ENCODE measurements around the gene PTP4A2. TPM values are rescaled to one million over a fixed set of nuclear protein-coding genes. Genes with fewer than 3 reads are reported as not detected.

PTP4A2 gene
- total and polyA plus RNA-seq, 2 of the 13 experiments (the other 11 are each of a cell fraction or from before 2014, with no cell fraction given), result 173 to 225 TPM

DNA sequence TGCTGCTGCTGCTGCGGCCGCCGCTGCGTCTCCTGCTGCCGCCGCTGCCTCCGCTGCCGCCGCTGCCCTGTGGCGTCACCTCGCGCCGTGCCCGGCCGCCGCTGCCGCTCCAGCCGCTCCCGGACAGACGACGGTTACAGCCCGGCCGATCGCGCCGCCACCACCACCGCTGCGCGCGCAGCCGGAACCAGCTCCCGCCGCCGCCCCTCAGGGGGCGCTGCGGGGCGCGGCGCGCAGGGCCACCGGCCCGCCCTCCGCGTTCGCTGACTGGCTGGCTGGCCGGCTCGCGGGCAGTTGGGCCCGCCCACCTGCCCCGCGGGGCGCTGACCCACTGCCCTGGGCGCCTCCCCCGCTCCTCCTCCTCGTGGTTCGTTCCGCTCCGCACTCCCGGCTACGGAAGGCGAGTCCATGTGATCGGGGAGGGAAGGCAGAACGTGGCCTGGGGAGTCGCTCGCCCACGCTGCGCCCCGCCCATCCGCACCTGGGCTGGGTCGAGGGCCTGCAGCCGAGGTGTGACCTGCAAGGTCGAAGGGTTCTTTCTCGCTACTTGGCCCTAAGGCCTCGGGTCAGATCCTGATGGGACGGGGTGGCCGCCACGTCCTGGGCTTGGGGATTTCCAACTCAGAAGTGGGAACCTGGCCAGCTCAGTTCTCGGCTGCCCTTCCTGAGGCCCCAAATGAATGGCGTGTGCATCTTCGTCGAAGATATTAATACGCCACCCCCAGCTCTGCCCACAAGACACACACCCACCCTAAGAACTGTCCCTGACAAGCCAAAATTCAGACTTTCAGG lies at the start of gene PTP4A2 (continued):
- TF ChIP-seq, protein P1, sequence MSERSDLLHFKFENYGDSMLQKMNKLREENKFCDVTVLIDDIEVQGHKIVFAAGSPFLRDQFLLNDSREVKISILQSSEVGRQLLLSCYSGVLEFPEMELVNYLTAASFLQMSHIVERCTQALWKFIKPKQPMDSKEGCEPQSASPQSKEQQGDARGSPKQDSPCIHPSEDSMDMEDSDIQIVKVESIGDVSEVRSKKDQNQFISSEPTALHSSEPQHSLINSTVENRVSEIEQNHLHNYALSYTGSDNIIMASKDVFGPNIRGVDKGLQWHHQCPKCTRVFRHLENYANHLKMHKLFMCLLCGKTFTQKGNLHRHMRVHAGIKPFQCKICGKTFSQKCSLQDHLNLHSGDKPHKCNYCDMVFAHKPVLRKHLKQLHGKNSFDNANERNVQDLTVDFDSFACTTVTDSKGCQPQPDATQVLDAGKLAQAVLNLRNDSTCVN (CRISPR knock-in tag; IDR thresholded peaks at IDR 0.05; ENCODE audit: borderline replicate concordance), result peak; percentile 92
- TF ChIP-seq ZNF878 (CRISPR knock-in tag; IDR thresholded peaks at IDR 0.05), result 0 out of 2 replicates have a peak, but pooled peaks have one; percentile 70
- TF ChIP-seq IKZF4 (CRISPR knock-in tag; IDR thresholded peaks at IDR 0.05; ENCODE audit: borderline replicate concordance, low read depth, not compliant biosample characterization), result peak; percentile 100
- TF ChIP-seq SIN3A (IDR thresholded peaks at IDR 0.05; ENCODE audit: borderline replicate concordance, low read depth, low read length), result no peak
- TF ChIP-seq, protein P2, sequence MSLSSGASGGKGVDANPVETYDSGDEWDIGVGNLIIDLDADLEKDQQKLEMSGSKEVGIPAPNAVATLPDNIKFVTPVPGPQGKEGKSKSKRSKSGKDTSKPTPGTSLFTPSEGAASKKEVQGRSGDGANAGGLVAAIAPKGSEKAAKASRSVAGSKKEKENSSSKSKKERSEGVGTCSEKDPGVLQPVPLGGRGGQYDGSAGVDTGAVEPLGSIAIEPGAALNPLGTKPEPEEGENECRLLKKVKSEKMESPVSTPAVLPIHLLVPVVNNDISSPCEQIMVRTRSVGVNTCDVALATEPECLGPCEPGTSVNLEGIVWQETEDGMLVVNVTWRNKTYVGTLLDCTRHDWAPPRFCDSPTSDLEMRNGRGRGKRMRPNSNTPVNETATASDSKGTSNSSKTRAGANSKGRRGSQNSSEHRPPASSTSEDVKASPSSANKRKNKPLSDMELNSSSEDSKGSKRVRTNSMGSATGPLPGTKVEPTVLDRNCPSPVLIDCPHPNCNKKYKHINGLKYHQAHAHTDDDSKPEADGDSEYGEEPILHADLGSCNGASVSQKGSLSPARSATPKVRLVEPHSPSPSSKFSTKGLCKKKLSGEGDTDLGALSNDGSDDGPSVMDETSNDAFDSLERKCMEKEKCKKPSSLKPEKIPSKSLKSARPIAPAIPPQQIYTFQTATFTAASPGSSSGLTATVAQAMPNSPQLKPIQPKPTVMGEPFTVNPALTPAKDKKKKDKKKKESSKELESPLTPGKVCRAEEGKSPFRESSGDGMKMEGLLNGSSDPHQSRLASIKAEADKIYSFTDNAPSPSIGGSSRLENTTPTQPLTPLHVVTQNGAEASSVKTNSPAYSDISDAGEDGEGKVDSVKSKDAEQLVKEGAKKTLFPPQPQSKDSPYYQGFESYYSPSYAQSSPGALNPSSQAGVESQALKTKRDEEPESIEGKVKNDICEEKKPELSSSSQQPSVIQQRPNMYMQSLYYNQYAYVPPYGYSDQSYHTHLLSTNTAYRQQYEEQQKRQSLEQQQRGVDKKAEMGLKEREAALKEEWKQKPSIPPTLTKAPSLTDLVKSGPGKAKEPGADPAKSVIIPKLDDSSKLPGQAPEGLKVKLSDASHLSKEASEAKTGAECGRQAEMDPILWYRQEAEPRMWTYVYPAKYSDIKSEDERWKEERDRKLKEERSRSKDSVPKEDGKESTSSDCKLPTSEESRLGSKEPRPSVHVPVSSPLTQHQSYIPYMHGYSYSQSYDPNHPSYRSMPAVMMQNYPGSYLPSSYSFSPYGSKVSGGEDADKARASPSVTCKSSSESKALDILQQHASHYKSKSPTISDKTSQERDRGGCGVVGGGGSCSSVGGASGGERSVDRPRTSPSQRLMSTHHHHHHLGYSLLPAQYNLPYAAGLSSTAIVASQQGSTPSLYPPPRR (CRISPR knock-in tag; IDR thresholded peaks at IDR 0.05; ENCODE audit: borderline replicate concordance), result peak; percentile 85
- 0 out of 2 replicates have a peak, but pooled peaks have one; percentile 58 for TF ChIP-seq ZNF672 (CRISPR knock-in tag; IDR thresholded peaks at IDR 0.05)
- TF ChIP-seq MIXL1 (CRISPR knock-in tag; IDR thresholded peaks at IDR 0.05), result peak; percentile 68
- peak; percentile 91; the same call in 1 of the 2 replicates for TF ChIP-seq ZNF253 (CRISPR knock-in tag; IDR thresholded peaks at IDR 0.05; ENCODE audit: borderline replicate concordance)
- TF ChIP-seq, protein P3, sequence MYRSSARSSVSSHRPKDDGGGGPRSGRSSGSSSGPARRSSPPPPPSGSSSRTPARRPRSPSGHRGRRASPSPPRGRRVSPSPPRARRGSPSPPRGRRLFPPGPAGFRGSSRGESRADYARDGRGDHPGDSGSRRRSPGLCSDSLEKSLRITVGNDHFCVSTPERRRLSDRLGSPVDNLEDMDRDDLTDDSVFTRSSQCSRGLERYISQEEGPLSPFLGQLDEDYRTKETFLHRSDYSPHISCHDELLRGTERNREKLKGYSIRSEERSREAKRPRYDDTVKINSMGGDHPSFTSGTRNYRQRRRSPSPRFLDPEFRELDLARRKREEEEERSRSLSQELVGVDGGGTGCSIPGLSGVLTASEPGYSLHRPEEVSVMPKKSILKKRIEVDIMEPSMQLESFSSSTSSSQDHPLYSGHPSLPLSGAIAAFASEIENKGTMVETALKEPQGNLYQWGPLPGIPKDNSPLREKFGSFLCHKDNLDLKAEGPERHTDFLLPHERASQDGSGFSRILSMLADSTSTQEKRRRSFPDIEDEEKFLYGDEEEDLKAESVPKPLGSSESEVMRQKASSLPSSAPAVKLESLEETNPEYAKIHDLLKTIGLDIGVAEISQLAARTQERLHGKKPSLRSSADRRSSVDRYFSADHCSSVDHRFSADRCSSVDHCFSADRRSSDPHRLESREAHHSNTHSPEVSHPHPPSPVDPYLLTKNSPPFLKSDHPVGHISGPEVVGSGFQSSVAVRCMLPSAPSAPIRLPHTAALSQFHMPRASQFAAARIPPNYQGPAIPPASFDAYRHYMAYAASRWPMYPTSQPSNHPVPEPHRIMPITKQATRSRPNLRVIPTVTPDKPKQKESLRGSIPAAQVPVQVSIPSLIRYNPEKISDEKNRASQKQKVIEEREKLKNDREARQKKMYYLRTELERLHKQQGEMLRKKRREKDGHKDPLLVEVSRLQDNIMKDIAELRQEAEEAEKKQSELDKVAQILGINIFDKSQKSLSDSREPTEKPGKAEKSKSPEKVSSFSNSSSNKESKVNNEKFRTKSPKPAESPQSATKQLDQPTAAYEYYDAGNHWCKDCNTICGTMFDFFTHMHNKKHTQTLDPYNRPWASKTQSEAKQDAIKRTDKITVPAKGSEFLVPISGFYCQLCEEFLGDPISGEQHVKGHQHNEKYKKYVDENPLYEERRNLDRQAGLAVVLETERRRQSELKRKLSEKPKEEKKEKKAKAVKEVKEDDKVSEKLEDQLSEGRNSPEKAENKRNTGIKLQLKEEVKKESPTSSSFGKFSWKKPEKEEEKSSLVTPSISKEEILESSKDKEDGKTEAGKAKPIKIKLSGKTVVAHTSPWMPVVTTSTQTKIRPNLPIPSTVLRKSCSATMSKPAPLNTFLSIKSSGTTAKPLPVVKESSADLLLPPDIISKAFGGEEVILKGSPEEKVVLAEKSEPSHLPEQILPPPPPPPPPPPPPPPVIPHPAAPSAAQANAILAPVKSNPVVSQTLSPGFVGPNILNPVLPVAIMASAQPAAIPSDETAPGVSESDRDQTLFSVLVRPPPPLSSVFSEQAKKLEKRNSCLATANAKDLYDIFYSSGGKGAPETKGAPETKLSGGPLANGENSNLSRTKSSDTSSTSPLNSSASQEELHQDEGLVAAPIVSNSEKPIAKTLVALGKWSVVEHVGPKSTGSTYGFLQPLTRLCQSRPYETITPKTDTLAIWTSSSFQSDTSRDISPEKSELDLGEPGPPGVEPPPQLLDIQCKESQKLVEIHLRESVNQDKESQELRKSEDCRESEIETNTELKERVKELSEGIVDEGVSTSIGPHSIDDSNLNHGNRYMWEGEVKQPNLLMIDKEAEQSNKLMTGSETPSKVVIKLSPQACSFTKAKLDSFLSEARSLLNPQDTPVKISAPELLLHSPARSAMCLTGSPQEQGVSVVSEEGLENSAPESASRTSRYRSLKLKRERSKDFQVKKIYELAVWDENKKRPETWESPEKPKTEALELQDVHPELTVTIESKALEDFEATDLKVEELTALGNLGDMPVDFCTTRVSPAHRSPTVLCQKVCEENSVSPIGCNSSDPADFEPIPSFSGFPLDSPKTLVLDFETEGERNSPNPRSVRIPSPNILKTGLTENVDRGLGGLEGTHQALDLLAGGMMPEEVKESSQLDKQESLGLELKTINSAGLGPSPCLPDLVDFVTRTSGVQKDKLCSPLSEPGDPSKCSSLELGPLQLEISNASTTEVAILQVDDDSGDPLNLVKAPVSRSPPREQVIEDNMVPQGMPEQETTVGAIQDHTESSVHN (CRISPR knock-in tag; IDR thresholded peaks at IDR 0.05), result peak; percentile 98
- peak; percentile 97; the same call in 1 of the 2 replicates for TF ChIP-seq ZNF446 (CRISPR knock-in tag; IDR thresholded peaks at IDR 0.05)
- no peak for TF ChIP-seq SRSF4 (IDR thresholded peaks at IDR 0.05; ENCODE audit: low read depth, low read length, poor library complexity, severe bottlenecking)

All from HepG2 (cell line).